ENCODE results near the gene FBLIM1. TPM values are rescaled to one million over a fixed set of nuclear protein-coding genes. Genes with fewer than 3 reads are reported as not detected.

The FBLIM1 gene
- total RNA-seq, 1 donor from 2014 or later = 89.1 TPM

DNA sequence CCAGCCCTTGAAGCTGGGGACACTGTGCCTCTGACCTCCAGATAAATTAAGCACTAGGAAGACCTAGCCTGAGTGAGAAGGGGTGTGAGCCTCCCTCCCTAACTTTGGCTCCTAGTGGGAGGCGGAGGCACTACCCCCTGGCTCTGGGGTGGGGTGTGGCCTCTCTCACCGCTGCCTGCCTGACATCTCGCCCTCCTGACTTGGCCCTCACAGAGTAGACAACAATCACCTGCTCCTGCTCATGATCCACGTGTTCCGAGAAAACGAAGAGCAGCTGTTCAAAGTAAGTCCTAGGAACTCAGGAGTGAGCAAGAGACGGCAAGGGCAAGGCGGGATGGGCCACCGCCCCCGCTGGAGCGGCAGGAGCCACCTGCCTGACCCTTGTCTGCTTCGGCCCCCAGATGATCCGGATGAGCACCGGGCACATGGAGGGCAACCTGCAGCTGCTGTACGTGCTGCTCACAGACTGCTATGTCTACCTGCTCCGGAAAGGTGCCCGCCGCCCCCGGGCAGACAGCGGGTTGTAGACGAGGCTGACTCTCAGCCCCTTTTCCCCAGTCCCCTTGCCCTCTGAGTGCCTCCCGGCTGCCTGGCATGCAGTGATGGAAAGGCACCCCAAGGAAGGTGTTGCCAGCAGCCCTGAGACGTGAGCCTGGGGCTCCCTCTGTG is 30.6 kb upstream of the FBLIM1 start:
- TF ChIP-seq CTCF (IDR thresholded peaks at IDR 0.05; ENCODE audit: borderline replicate concordance) = no peak
- no peak for DNase-seq
- Histone ChIP-seq H3K9me3 (replicated peaks) (no peaks in the 10 kb centered on the region), H3K36me3 (peaks cover 92% of the 10 kb centered on the region), H3K4me3 (no peak overlapping the region), H3K27ac (replicated peaks) (peak overlapping the region; percentile 41), H3K4me1 (peaks cover 28% of the 10 kb centered on the region), H3K27me3 (ENCODE audit: low read depth) (no peaks in the 10 kb centered on the region)
- intact Hi-C loops (cut with micrococcal nuclease) = no loop called here

DNA sequence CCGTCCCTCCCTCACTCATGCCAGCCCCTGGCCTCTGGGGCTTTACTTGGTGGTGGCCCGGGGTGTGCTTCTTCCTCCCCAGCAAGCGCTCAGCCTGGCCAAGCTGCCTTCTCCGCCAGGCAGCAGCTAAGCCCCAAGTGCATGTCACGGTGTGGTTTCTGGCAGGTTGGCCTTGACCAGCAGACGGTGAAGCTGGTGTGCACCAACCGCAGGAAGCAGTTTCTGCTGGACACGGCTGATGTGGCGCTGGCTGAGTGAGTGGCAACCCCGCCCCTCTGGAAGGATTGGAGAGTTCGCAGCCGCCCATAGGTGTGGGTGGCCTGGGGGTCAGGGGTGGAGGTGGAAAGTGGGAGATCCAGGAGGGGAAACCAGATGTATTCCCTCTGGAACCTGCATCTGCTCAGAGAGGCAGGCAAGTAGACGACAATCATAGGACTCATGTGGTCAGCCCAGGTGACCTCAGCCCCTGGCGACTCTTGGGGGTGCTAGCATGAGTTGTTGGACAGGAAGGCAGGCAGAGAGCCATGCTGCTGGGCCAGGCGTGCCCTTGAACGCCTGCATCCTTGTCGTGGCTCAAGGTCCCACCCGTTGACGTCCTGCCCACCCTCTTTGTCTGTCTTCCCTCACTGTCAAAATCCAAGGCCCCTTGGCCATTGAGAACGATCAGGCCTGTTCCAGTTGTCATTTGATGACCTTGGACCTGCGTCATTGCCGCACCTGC is 29.5 kb upstream of the FBLIM1 start:
- TF ChIP-seq CTCF (IDR thresholded peaks at IDR 0.05; ENCODE audit: borderline replicate concordance) = no peak
- H3K27ac ChIP-seq (replicated peaks) = peak overlapping the region; percentile 32
- H3K4me3 ChIP-seq = no peak overlapping the region
- no peaks in the 10 kb centered on the region for H3K27me3 ChIP-seq (ENCODE audit: low read depth)
- H3K9me3 ChIP-seq (replicated peaks) = no peaks in the 10 kb centered on the region
- H3K36me3 ChIP-seq = peaks cover 92% of the 10 kb centered on the region
- DNase-seq = no peak
- H3K4me1 ChIP-seq = peaks cover 28% of the 10 kb centered on the region
- intact Hi-C loops (cut with micrococcal nuclease) = no loop called here

DNA sequence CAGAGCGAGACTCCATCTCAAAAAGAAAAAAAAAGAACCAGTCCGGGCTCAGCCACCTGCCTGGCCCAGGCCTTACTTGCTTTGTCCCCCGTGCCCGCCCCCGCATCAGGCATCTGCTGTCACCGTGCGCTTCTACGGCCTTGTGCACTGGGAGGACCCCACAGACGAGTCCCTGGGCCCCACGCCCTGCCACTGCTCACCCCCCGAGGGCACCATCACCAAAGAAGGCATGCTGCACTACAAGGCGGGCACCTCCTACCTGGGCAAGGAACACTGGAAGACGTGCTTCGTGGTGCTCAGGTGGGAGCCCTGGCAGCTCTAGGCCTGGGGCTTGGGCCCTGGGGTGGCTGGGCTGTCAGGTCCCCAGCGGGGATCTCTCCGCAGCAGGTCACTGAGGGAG is 28.2 kb upstream of the FBLIM1 start:
- no peaks in the 10 kb centered on the region for H3K9me3 ChIP-seq (replicated peaks)
- no peak overlapping the region for H3K27ac ChIP-seq (replicated peaks)
- no peak overlapping the region for H3K4me3 ChIP-seq
- DNase-seq = no peak
- peaks cover 96% of the 10 kb centered on the region for H3K36me3 ChIP-seq
- TF ChIP-seq CTCF (IDR thresholded peaks at IDR 0.05; ENCODE audit: borderline replicate concordance) = no peak
- peaks cover 42% of the 10 kb centered on the region for H3K4me1 ChIP-seq
- H3K27me3 ChIP-seq (ENCODE audit: low read depth) = no peaks in the 10 kb centered on the region
- intact Hi-C loops (cut with micrococcal nuclease) = no loop called here

DNA sequence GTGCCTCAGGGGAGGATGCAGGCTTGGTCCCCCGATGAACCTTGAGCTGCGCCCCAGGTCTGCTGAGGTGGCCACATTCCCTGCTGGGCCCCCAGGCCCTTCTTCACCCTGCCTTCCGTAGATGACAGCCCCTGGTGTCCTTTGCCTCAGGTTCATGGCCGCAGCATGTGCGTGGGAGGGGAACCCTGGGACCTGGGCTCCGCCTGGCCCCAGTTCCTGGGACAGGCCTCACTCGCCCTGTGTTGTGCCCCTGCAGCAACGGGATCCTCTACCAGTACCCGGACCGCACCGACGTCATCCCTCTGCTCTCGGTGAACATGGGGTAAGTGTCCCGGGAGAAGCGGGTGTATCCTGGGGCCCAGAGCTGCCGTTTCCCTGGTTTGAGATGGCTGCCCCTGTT is 27.7 kb upstream of the FBLIM1 start:
- DNase-seq = no peak
- Histone ChIP-seq H3K4me3 (no peak overlapping the region), H3K27me3 (ENCODE audit: low read depth) (no peaks in the 10 kb centered on the region), H3K36me3 (peaks cover 91% of the 10 kb centered on the region), H3K4me1 (peaks cover 46% of the 10 kb centered on the region), H3K9me3 (replicated peaks) (no peaks in the 10 kb centered on the region), H3K27ac (replicated peaks) (no peak overlapping the region)
- intact Hi-C loops (cut with micrococcal nuclease) = no loop called here
- no peak for TF ChIP-seq CTCF (IDR thresholded peaks at IDR 0.05; ENCODE audit: borderline replicate concordance)

DNA sequence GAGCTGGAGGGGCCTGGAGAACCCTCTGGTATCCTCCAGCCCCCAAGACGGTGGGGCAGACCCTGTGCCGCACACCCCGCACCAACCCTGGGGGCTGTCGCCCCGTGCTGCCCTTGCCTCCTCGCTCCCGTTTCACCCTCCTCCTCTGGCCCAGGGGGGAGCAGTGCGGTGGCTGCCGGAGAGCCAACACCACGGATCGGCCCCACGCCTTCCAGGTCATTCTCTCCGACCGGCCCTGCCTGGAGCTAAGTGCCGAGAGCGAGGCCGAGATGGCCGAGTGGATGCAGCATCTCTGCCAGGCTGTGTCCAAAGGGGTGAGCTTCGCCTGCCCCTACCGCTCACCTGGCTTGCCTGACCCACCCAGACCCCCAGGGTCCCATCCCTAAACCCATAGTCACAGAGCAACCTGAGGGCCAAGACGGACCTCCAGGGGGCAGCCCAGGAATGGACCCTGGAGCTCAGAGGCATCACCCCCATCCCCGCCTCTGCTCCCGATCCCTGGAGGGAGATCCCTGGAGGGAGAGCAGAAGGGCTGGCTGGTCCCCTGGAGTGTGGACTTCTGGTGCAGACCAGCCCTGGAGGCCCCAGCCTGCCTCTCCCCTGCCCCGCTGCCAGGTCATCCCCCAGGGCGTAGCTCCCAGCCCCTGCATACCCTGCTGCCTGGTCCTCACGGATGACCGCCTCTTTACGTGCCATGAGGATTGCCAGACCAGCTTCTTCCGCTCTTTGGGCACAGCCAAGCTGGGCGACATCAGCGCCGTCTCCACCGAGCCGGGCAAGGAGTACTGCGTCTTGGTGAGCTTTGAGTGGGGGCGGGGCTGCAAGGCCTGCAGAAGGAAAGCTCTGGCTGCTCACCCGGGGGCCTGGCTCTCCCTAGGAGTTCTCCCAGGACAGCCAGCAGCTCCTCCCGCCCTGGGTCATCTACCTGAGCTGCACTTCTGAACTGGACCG is 26.6 kb upstream of the FBLIM1 start:
- intact Hi-C loops (cut with micrococcal nuclease) = no loop called here
- H3K4me3 ChIP-seq = no peak overlapping the region
- TF ChIP-seq CTCF (IDR thresholded peaks at IDR 0.05; ENCODE audit: borderline replicate concordance) = no peak
- no peak overlapping the region for H3K27ac ChIP-seq (replicated peaks)
- H3K9me3 ChIP-seq (replicated peaks) = no peaks in the 10 kb centered on the region
- H3K27me3 ChIP-seq (ENCODE audit: low read depth) = no peaks in the 10 kb centered on the region
- peaks cover 80% of the 10 kb centered on the region for H3K36me3 ChIP-seq
- no peak for DNase-seq
- peaks cover 50% of the 10 kb centered on the region for H3K4me1 ChIP-seq
